NCI-H748 (cell line): ENCODE results near the gene AMIGO2.
A peak's percentile ranks its signal among the peaks of the same experiment; 100 is the strongest.

Experiments used
- DNase-seq: peaks from one replicate; lab custom pipeline; 2025; ENCODE audit not compliant: unreplicated experiment; lab: John Stamatoyannopoulos, UW

Gene AMIGO2

GRCh38 chr12:47099610-47100009 lies 19.9 kb upstream of the AMIGO2 start:
- DNase-seq: no peak

GRCh38 chr12:47098099-47098498 lies 18.3 kb upstream of the AMIGO2 start:
- DNase-seq: no peak

- DNase-seq: peak; percentile 57
These were observed 17.6 kb upstream of the AMIGO2 start for GRCh38 chr12:47097276-47097896.

GRCh38 chr12:47095446-47096236 lies 15.9 kb upstream of the AMIGO2 start:
- no peak for DNase-seq

DNA sequence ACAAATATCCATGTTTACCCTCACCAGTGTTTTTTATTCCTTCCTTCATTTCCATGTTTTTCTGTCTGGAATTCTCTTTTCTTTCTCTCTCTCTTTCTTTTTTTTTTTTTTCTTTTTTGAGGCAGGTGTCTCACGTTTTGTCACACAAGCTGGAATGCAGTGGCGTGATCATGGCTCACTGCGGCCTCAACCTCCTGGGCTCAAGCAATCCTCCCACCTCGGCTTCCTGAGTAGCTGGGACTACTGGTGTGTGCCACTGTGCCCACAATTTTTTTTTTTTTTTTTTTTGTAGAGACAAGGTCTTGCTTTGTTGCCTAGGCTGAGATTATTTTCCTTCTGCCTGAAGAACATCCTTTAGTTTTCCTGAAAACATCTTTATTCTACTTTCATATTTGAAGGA lies 15.0 kb upstream of the AMIGO2 start:
- peak; percentile 18 for DNase-seq

DNA sequence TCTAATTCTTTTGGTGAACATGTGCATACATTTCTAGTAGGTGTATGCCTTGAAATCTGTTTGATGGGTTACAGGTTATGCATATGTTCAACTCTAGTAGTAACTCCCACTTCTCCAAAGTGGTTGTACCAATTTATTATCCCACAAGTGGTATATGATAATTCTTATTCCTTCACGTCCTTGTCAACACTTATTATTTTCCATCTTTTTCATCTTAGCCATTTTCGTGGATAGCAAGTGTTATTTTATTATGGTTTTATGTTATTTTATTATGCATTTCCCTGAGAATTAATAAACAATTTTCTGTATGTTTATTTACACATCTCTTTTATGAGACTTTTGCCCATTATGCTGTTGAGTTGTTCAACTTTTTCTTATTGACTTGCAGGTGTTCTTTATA lies 11.2 kb upstream of the AMIGO2 start:
- DNase-seq: no peak

DNA sequence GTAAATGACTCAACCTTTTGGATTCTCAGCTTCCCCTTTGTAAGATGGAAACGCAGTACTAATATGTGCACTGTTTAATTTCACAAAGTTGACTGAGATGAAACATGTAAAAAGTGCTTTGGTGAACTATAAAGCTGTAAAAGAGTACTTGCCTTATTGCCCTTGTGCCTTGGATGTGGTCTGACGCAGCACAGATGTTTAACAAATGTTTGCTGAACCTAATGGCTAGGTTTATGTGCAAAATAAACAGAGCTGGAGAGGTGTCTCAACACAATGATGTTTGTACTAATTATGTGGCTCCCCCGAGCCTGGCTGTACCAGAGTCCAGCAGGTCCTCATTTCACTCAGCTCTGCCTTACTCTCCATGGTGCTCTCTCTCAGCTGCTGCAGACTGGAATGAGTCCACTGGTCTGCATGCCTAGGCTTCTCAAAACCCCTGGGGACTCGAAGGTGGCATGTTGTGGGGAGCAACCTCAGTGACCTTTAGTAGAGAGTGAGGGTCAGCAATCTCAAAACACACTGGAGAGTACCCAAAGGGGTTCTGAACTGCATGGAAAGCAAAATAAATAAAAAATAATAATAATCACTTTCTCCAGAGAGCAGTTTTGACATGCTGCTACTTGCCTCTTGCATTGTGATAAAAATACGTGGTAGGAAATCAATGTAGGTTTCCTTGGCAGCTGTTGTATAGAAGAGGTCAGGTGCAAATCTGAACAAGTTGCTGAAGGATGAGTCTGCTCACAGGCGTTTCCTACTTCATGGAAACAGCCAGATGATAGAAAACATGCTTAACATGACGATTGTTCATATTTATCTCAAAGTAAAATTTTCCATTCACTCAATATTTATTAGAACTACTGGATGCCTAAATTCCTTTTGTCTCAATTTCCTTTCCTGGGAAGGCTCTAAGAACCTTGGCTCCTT lies 8.5 kb upstream of the AMIGO2 start:
- DNase-seq: peak; percentile 99

GRCh38 chr12:47087088-47087688 lies 7.4 kb upstream of the AMIGO2 start:
- DNase-seq: peak; percentile 87

DNA sequence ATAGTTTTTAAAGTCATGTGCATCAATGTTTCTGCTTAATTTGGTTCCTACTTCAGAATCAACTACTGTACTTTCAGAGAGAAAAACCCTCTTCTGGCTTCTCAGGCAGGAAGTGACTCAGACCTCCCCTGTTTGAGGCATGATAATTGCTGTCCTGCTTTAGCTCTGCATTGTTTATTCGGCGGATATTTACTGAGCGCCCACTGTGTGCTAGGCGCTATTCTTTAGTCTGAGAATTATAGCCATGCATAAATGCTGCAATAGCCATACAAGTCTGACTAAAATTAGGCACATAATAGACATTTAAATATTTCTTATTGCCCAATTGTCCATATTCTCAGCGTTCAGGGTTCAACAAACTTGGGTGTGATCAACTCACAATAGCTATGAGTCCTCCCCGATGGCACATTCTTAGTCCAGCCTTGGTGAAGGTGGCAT lies 6.1 kb upstream of the AMIGO2 start:
- peak; percentile 92 for DNase-seq

- no peak for DNase-seq
These were observed 4.4 kb upstream of the AMIGO2 start for GRCh38 chr12:47084172-47084571.

- DNase-seq: peak; percentile 26
These were observed 3.2 kb upstream of the AMIGO2 start for GRCh38 chr12:47082796-47083621.

- DNase-seq: no peak
These were observed 2.5 kb upstream of the AMIGO2 start for GRCh38 chr12:47082283-47082682.

GRCh38 chr12:47080725-47081502 lies 1.2 kb upstream of the AMIGO2 start:
- DNase-seq: no peak

DNA sequence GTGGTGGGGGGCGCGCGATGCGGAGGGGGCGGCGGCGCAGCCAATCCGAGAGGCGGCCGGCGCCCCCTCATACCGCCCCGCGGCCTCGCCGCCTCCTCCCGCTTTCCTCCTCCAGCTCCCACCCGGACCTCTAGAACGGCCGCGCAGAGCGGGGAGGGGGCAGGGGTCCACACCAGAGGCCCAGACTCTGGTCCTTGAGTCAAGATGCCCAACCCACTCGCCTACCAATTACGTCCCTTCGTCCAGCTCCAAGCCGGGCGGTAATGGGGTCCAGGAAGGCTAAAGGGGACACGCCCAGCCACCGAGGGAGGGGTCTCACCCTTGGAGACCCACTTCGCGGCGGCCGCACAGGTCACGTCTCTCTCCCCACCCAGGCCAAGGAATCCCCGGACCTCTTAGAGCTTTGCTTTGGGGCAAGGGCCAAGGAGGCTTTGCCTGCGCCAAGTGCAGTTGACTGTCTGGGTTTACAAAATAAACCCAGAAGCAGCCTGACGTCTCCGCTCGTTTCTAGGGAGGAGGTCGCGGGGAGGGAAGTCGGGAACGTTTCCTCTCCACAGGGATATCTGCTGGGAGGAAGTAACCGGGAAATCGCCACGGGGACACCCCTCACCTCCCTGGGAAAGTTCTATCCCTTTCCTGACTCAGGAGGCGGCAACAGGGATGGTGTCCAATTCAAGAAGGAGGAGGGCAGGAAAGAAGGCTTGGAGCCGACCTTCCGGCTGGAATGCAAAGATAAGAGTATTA lies 394 bp upstream of the AMIGO2 start:
- peak; percentile 60 for DNase-seq

DNA sequence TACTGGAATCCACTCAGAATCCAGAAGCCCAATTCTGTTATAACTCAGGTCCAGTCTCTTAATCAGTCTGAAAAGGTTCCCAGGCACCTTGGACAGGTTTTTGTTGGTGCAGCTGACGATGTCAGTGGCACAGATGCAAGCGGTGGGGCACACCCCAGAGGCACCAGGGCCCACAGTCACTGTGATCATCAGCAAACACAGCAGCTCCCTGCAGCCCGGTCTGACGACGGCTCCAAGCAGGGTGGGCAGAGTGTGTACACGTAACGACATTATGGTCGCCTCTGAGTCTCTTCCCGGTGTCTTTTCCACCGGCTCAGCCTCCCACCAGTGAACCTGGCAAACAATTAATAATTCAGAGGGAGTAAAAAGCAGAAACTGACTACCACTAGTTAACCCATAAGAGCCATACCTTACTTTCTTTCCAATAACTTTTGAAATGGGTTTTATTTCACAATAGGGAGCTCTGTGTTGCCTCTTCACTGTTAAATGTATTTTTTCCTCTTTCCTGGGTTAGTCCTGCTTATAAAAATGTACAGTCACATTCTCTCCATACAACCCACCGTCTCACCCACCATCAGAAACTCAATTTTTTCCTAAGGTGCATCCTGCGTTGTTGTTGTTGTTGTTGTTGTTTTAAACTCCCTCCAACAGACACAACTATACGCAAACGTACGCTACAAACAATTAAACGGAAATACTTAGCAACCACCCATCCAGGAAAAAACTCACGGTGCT lies 859 bp downstream of the AMIGO2 start:
- peak; percentile 79 for DNase-seq

- peak; percentile 34 for DNase-seq
These were observed 1.7 kb downstream of the AMIGO2 start for GRCh38 chr12:47078086-47078395.

GRCh38 chr12:47077206-47078085 lies 2.3 kb downstream of the AMIGO2 start:
- DNase-seq: peak; percentile 33
